GM23338 (cell line): ENCODE data around the gene TMIGD2. TPM values are rescaled to one million over a fixed set of nuclear protein-coding genes. Genes with fewer than 3 reads are reported as not detected.
A peak's percentile ranks its signal among the peaks of the same experiment; 100 is the strongest.

Experiments
- ATAC-seq: fragments of 200-7000 bp; cut with Tn5 transposase; 3 replicates; pipeline ENCODE4 v1.9.1; 2020
- DNase-seq: peaks from one replicate; pipeline ENCODE4 v3.0.0-alpha.2; 2015; ENCODE audit warnings: low spot score
- H2AFZ ChIP-seq: fragments of 200-600 bp; sonication (generic); 2 replicates; pipeline ENCODE4 v1.8.0; 2016; ENCODE audit warnings: antibody characterized with exemption, mild to moderate bottlenecking, moderate library complexity
- H3F3A ChIP-seq: fragments of 200-600 bp; sonication (generic); replicated peaks from 2 replicates; pipeline ENCODE4 v1.8.0; 2017; ENCODE audit warnings: antibody characterized with exemption, mixed run types, low read depth
- H3K27ac ChIP-seq: fragments of 200-600 bp; sonication (generic); 2 replicates; pipeline ENCODE4 v1.6.1; 2016; ENCODE audit warnings: low read depth
- H3K27me3 ChIP-seq: fragments of 200-600 bp; sonication (generic); 2 replicates; pipeline ENCODE4 v1.8.0; 2016; ENCODE audit warnings: mild to moderate bottlenecking, mixed run types, moderate library complexity; ENCODE audit not compliant: insufficient read depth
- H3K36me3 ChIP-seq: fragments of 200-600 bp; sonication (generic); 2 replicates; pipeline ENCODE4 v1.8.0; 2016; ENCODE audit warnings: mild to moderate bottlenecking; ENCODE audit not compliant: insufficient read depth
- H3K4me1 ChIP-seq: fragments of 200-600 bp; sonication (generic); 2 replicates; pipeline ENCODE4 v1.8.0; 2016; ENCODE audit warnings: mild to moderate bottlenecking, moderate library complexity; ENCODE audit not compliant: insufficient read depth
- H3K4me2 ChIP-seq: fragments of 200-600 bp; sonication (generic); 2 replicates; pipeline ENCODE4 v1.7.1; 2017; ENCODE audit warnings: mixed run types
- H3K4me3 ChIP-seq: fragments of 200-600 bp; sonication (generic); 2 replicates; pipeline ENCODE4 v1.6.1; 2016; ENCODE audit warnings: mixed run types
- H3K79me2 ChIP-seq: fragments of 200-600 bp; sonication (generic); replicated peaks from 2 replicates; pipeline ENCODE4 v1.8.0; 2017; ENCODE audit warnings: mild to moderate bottlenecking; ENCODE audit not compliant: insufficient read depth
- H3K9me2 ChIP-seq: fragments of 200-600 bp; sonication (generic); 2 replicates; pipeline ENCODE4 v1.8.0; 2017; ENCODE audit not compliant: insufficient read depth
- H4K20me1 ChIP-seq: fragments of 200-600 bp; sonication (generic); replicated peaks from 2 replicates; pipeline ENCODE4 v1.8.0; 2017; ENCODE audit warnings: mild to moderate bottlenecking; ENCODE audit not compliant: insufficient read depth
- H3K27ac Mint-ChIP-seq: 2 replicates; pipeline ENCODE4 v1.8.0; 2020; ENCODE audit warnings: inconsistent platforms, mild to moderate bottlenecking, moderate library complexity, mixed read lengths
- H3K27me3 Mint-ChIP-seq: 3 replicates; pipeline ENCODE4 v1.8.0; 2022; ENCODE audit warnings: low read depth, mild to moderate bottlenecking, moderate library complexity, mixed read lengths, inconsistent platforms; ENCODE audit not compliant: insufficient read depth, poor library complexity
- H3K36me3 Mint-ChIP-seq: 3 replicates; pipeline ENCODE4 v1.8.0; 2021; ENCODE audit warnings: low read depth, mild to moderate bottlenecking, inconsistent platforms, moderate library complexity, mixed read lengths
- H3K4me1 Mint-ChIP-seq: 3 replicates; pipeline ENCODE4 v1.8.0; 2020; ENCODE audit warnings: mild to moderate bottlenecking, inconsistent platforms, mixed read lengths
- H3K4me3 Mint-ChIP-seq: 3 replicates; pipeline ENCODE4 v1.8.0; 2021; ENCODE audit warnings: moderate library complexity, mild to moderate bottlenecking, inconsistent platforms, mixed read lengths
- H3K9me3 Mint-ChIP-seq: 3 replicates; pipeline ENCODE4 v1.8.0; 2020; ENCODE audit warnings: moderate library complexity, mild to moderate bottlenecking, inconsistent platforms, mixed read lengths
- CREB1 ChIP-seq: fragments of 250-450 bp; sonication (Bioruptor Pico); IDR thresholded peaks from 2 replicates; pipeline ENCODE4 v1.5.0; 2020; ENCODE audit warnings: low read depth, mild to moderate bottlenecking, moderate library complexity
- EZH2 ChIP-seq: fragments of 200-600 bp; sonication (generic); IDR thresholded peaks from one replicate; pipeline ENCODE4 v1.8.0; 2017; ENCODE audit warnings: antibody characterized with exemption, mild to moderate bottlenecking, low read depth; ENCODE audit not compliant: unreplicated experiment
- JUNB ChIP-seq: IDR thresholded peaks from one replicate; pipeline ENCODE4 v1.6.1; 2016; ENCODE audit warnings: antibody characterized with exemption; ENCODE audit not compliant: unreplicated experiment
- NANOG ChIP-seq: IDR thresholded peaks from 2 replicates; pipeline ENCODE4 v1.6.1; 2016; ENCODE audit warnings: antibody characterized with exemption, borderline replicate concordance
- POLR2AphosphoS5 ChIP-seq: IDR thresholded peaks from 2 replicates; pipeline ENCODE4 v1.6.1; 2016; ENCODE audit warnings: antibody characterized with exemption, low read depth
- ZNF114 ChIP-seq: fragments of 250-450 bp; sonication (Bioruptor Pico); IDR thresholded peaks from 2 replicates; pipeline ENCODE4 v1.5.0; 2020; ENCODE audit warnings: mild to moderate bottlenecking, moderate library complexity
- ZNF331 ChIP-seq: fragments of 250-450 bp; sonication (Bioruptor Pico); IDR thresholded peaks from 2 replicates; pipeline ENCODE4 v1.5.0; 2020; ENCODE audit warnings: low read depth, mild to moderate bottlenecking, moderate library complexity
- polyA plus RNA-seq: library from polyadenylated mRNA; unstranded; fragments of >200 nt; fragmentation: Nextera tagmentation; extraction: Ambion mirVana; gene quantifications from 2 replicates; pipeline ENCODE4 v1.2.1, GENCODE V29; 2016
- total RNA-seq: library from RNA; depleted of rRNA; stranded (reverse); fragments of >200 nt; shearing (Covaris generic); gene quantifications from 2 replicates; pipeline ENCODE4 v1.2.3, GENCODE V29; 2014
- TF ChIP-seq, protein P1 (sequence below), 2 experiments: fragments of 200-600 bp in 1 of 2; sonication (generic) in 1 of 2; conservative IDR thresholded peaks; 2 replicates each; pipeline versions ENCODE4 v1.5.1 to v1.6.1; 2016 to 2017; ENCODE audit warnings: antibody characterized with exemption in 2 of 2, low read depth in 2 of 2, mild to moderate bottlenecking in 2 of 2, moderate library complexity in 1 of 2
- TF ChIP-seq, protein P2 (sequence below): fragments of 250-450 bp; sonication (Bioruptor Pico); IDR thresholded peaks from 2 replicates; pipeline ENCODE4 v1.5.0; 2020; ENCODE audit warnings: mild to moderate bottlenecking, moderate library complexity

Gene TMIGD2
- total and polyA plus RNA-seq, 2 experiments from 2014 or later, result 0.76 to 0.79 TPM

DNA sequence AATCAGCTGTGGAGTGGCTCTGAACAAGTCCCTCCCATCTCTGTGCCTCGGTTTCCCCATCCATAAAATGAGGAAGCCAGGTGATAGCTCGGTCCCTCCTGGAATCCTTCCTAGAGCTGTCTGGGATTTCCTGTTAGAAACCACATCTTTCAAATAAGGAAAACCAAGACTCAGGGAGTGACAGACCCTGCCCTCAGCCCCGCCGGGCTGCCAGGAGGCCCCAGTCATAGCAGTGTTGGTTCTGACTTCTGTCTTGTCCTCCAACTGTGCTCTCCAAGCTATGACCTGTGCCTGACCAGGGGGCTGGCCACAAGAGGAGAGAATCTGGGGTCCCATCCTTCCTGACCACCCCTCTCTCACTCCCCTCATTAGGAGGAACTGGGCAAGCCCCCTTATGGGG, 24.2 kb downstream of the TMIGD2 start:
- DNase-seq (no peak), ATAC-seq (no peak)
- Mint-ChIP-seq H3K4me1 (peaks cover 4% of the 10 kb centered on the region; the same call in 2 of the 3 replicates), H3K9me3 (no peaks in the 10 kb centered on the region), H3K36me3 (no peaks in the 10 kb centered on the region), H3K4me3 (peak overlapping the region; percentile 80), H3K27me3 (peaks cover 38% of the 10 kb centered on the region), H3K27ac (no peak overlapping the region)
- Histone ChIP-seq H3K27me3 (peaks cover 44% of the 10 kb centered on the region), H2AFZ (no peak overlapping the region), H3F3A (peaks cover 5% of the 10 kb centered on the region; the same call in 1 of the 2 replicates), H3K27ac (no peak overlapping the region), H3K4me2 (peak overlapping the region; percentile 95; the same call in 1 of the 2 replicates), H3K36me3 (no peaks in the 10 kb centered on the region), H3K4me1 (peaks cover 4% of the 10 kb centered on the region; the same call in 1 of the 2 replicates), H3K4me3 (peak overlapping the region; percentile 85; the same call in 1 of the 2 replicates), H4K20me1 (no peaks in the 10 kb centered on the region), H3K9me2 (no peaks in the 10 kb centered on the region), H3K79me2 (no peaks in the 10 kb centered on the region)
- TF ChIP-seq ZNF331 (CRISPR knock-in tag) (no peak), NANOG (no peak), EZH2 (no peak), POLR2AphosphoS5 (no peak), ZNF114 (no peak), JUNB (no peak), CREB1 (no peak)
- TF ChIP-seq, protein P1, sequence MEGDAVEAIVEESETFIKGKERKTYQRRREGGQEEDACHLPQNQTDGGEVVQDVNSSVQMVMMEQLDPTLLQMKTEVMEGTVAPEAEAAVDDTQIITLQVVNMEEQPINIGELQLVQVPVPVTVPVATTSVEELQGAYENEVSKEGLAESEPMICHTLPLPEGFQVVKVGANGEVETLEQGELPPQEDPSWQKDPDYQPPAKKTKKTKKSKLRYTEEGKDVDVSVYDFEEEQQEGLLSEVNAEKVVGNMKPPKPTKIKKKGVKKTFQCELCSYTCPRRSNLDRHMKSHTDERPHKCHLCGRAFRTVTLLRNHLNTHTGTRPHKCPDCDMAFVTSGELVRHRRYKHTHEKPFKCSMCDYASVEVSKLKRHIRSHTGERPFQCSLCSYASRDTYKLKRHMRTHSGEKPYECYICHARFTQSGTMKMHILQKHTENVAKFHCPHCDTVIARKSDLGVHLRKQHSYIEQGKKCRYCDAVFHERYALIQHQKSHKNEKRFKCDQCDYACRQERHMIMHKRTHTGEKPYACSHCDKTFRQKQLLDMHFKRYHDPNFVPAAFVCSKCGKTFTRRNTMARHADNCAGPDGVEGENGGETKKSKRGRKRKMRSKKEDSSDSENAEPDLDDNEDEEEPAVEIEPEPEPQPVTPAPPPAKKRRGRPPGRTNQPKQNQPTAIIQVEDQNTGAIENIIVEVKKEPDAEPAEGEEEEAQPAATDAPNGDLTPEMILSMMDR (conservative IDR thresholded peaks at IDR 0.05; ENCODE audit: low read depth in 2 of 2), result no peak
- TF ChIP-seq, protein P2, sequence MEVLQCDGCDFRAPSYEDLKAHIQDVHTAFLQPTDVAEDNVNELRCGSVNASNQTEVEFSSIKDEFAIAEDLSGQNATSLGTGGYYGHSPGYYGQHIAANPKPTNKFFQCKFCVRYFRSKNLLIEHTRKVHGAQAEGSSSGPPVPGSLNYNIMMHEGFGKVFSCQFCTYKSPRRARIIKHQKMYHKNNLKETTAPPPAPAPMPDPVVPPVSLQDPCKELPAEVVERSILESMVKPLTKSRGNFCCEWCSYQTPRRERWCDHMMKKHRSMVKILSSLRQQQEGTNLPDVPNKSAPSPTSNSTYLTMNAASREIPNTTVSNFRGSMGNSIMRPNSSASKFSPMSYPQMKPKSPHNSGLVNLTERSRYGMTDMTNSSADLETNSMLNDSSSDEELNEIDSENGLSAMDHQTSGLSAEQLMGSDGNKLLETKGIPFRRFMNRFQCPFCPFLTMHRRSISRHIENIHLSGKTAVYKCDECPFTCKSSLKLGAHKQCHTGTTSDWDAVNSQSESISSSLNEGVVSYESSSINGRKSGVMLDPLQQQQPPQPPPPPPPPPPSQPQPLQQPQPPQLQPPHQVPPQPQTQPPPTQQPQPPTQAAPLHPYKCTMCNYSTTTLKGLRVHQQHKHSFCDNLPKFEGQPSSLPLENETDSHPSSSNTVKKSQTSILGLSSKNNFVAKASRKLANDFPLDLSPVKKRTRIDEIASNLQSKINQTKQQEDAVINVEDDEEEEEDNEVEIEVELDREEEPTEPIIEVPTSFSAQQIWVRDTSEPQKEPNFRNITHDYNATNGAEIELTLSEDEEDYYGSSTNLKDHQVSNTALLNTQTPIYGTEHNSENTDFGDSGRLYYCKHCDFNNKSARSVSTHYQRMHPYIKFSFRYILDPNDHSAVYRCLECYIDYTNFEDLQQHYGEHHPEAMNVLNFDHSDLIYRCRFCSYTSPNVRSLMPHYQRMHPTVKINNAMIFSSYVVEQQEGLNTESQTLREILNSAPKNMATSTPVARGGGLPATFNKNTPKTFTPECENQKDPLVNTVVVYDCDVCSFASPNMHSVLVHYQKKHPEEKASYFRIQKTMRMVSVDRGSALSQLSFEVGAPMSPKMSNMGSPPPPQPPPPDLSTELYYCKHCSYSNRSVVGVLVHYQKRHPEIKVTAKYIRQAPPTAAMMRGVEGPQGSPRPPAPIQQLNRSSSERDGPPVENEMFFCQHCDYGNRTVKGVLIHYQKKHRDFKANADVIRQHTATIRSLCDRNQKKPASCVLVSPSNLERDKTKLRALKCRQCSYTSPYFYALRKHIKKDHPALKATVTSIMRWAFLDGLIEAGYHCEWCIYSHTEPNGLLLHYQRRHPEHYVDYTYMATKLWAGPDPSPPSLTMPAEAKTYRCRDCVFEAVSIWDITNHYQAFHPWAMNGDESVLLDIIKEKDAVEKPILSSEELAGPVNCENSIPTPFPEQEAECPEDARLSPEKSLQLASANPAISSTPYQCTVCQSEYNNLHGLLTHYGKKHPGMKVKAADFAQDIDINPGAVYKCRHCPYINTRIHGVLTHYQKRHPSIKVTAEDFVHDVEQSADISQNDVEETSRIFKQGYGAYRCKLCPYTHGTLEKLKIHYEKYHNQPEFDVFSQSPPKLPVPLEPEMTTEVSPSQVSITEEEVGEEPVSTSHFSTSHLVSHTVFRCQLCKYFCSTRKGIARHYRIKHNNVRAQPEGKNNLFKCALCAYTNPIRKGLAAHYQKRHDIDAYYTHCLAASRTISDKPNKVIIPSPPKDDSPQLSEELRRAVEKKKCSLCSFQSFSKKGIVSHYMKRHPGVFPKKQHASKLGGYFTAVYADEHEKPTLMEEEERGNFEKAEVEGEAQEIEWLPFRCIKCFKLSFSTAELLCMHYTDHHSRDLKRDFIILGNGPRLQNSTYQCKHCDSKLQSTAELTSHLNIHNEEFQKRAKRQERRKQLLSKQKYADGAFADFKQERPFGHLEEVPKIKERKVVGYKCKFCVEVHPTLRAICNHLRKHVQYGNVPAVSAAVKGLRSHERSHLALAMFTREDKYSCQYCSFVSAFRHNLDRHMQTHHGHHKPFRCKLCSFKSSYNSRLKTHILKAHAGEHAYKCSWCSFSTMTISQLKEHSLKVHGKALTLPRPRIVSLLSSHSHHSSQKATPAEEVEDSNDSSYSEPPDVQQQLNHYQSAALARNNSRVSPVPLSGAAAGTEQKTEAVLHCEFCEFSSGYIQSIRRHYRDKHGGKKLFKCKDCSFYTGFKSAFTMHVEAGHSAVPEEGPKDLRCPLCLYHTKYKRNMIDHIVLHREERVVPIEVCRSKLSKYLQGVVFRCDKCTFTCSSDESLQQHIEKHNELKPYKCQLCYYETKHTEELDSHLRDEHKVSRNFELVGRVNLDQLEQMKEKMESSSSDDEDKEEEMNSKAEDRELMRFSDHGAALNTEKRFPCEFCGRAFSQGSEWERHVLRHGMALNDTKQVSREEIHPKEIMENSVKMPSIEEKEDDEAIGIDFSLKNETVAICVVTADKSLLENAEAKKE (CRISPR knock-in tag), result no peak
